Measurements from ENCODE around the gene COL15A1. TPM values are rescaled to one million over a fixed set of nuclear protein-coding genes. Genes with fewer than 3 reads are reported as not detected.

COL15A1 gene
- total RNA-seq, 1 experiment from 2014 or later = 0.22 TPM

DNA sequence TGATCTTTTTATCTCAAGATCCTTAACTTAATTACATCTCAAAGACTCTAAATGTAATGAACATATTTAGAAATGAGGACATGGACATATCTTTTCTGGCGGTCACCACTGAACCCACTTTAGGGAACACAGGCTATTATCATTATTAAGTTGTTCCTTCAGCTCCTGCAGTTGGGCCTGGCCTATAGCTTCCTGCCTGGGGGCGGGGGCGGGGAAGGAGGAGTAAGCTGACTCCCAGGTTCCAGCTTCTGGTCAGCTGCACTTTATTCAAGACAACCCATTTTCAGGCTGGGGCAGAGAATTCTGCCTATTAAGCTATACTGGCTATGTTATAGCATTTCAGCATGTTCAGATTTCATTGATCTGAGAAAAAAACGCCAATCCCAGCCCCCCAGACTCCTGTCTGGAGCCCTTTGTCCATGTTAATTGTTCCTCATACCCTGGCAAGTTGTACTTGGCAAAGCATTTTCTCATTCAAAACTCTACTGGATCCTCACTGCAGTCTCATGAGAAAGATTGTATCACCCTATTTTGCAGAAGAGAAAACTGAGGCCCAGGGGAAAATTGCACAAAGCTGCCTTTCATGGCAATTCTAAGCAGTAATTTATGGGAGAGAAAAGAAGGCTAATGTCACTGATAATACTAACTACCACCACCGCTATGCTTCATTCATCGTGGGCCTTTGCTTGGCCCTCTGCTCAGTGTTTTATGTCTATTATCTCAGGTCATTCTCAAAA, 25.1 kb downstream of the COL15A1 start:
- ATAC-seq (peak; percentile 24; the same call in 1 of the 2 replicates), DNase-seq (ENCODE audit: low spot score) (no peak)
- H3K27me3 Mint-ChIP-seq (ENCODE audit: low read depth) = peaks cover 5% of the 10 kb centered on the region
- H3K4me3 Mint-ChIP-seq = no peak overlapping the region
- CTCF ChIA-PET = interaction anchor here (0.5 to 0.6 kb wide), 4 partner anchors 31 to 1315 kb away, joined by 3 to 4 read pairs (median 3); no protein-coding TSS in a partner anchor
- no peaks in the 10 kb centered on the region; the same call in 1 of the 2 replicates for H3K9me3 Mint-ChIP-seq
- H3K27ac Mint-ChIP-seq = no peak overlapping the region
- POLR2A ChIA-PET = interaction anchor here (0.5 kb wide), 1 partner anchor 9 kb away, joined by 3 read pairs; no protein-coding TSS in a partner anchor
- H3K36me3 Mint-ChIP-seq = no peaks in the 10 kb centered on the region
- H3K4me1 Mint-ChIP-seq = peaks cover 37% of the 10 kb centered on the region
- no peak for TF ChIP-seq ZNF416 (CRISPR knock-in tag; IDR thresholded peaks at IDR 0.05)
- TF ChIP-seq, protein P1, sequence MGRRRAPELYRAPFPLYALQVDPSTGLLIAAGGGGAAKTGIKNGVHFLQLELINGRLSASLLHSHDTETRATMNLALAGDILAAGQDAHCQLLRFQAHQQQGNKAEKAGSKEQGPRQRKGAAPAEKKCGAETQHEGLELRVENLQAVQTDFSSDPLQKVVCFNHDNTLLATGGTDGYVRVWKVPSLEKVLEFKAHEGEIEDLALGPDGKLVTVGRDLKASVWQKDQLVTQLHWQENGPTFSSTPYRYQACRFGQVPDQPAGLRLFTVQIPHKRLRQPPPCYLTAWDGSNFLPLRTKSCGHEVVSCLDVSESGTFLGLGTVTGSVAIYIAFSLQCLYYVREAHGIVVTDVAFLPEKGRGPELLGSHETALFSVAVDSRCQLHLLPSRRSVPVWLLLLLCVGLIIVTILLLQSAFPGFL (CRISPR knock-in tag; IDR thresholded peaks at IDR 0.05; ENCODE audit: borderline replicate concordance) = no peak
- no peak for TF ChIP-seq JAZF1 (CRISPR knock-in tag; IDR thresholded peaks at IDR 0.05)
- TF ChIP-seq EMX1 (CRISPR knock-in tag; IDR thresholded peaks at IDR 0.05) = no peak
- TF ChIP-seq ZBTB21 (CRISPR knock-in tag; IDR thresholded peaks at IDR 0.05; ENCODE audit: borderline replicate concordance) = no peak

GRCh38 chr9:98970532-98971041, 26.9 kb downstream of the COL15A1 start:
- Mint-ChIP-seq H3K4me3 (no peak overlapping the region), H3K9me3 (no peaks in the 10 kb centered on the region), H3K27me3 (ENCODE audit: low read depth) (peaks cover 16% of the 10 kb centered on the region), H3K4me1 (peaks cover 43% of the 10 kb centered on the region), H3K36me3 (no peaks in the 10 kb centered on the region), H3K27ac (no peak overlapping the region)
- ChIA-PET CTCF (interaction anchor here (1.3 kb wide), 1 partner anchor 28 kb away, joined by 4 read pairs; no protein-coding TSS in a partner anchor), POLR2A (no interaction called here)
- TF ChIP-seq, protein P2, sequence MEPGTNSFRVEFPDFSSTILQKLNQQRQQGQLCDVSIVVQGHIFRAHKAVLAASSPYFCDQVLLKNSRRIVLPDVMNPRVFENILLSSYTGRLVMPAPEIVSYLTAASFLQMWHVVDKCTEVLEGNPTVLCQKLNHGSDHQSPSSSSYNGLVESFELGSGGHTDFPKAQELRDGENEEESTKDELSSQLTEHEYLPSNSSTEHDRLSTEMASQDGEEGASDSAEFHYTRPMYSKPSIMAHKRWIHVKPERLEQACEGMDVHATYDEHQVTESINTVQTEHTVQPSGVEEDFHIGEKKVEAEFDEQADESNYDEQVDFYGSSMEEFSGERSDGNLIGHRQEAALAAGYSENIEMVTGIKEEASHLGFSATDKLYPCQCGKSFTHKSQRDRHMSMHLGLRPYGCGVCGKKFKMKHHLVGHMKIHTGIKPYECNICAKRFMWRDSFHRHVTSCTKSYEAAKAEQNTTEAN (CRISPR knock-in tag; IDR thresholded peaks at IDR 0.05) = no peak
- TF ChIP-seq ESRRA (CRISPR knock-in tag; IDR thresholded peaks at IDR 0.05; ENCODE audit: borderline replicate concordance) = no peak
- no peak for TF ChIP-seq FOXP1 (CRISPR knock-in tag; IDR thresholded peaks at IDR 0.05; ENCODE audit: borderline replicate concordance)
- TF ChIP-seq ZNF423 (CRISPR knock-in tag; IDR thresholded peaks at IDR 0.05) = no peak
- no peak for TF ChIP-seq PRRX2 (CRISPR knock-in tag; IDR thresholded peaks at IDR 0.05)
- TF ChIP-seq NR3C1 (CRISPR knock-in tag; conservative IDR thresholded peaks at IDR 0.05; ENCODE audit: low read depth) = no peak
- TF ChIP-seq, protein P3, sequence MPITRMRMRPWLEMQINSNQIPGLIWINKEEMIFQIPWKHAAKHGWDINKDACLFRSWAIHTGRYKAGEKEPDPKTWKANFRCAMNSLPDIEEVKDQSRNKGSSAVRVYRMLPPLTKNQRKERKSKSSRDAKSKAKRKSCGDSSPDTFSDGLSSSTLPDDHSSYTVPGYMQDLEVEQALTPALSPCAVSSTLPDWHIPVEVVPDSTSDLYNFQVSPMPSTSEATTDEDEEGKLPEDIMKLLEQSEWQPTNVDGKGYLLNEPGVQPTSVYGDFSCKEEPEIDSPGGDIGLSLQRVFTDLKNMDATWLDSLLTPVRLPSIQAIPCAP (CRISPR knock-in tag; IDR thresholded peaks at IDR 0.05) = no peak
- no peak for TF ChIP-seq USF1 (CRISPR knock-in tag; IDR thresholded peaks at IDR 0.05)
- no peak for TF ChIP-seq GRHL2 (CRISPR knock-in tag; IDR thresholded peaks at IDR 0.05; ENCODE audit: insufficient replicate concordance, severe bottlenecking)
- TF ChIP-seq ZNF317 (CRISPR knock-in tag; IDR thresholded peaks at IDR 0.05; ENCODE audit: borderline replicate concordance, low read depth) = no peak
- DNase-seq (ENCODE audit: low spot score) (no peak), ATAC-seq (no peak)

DNA sequence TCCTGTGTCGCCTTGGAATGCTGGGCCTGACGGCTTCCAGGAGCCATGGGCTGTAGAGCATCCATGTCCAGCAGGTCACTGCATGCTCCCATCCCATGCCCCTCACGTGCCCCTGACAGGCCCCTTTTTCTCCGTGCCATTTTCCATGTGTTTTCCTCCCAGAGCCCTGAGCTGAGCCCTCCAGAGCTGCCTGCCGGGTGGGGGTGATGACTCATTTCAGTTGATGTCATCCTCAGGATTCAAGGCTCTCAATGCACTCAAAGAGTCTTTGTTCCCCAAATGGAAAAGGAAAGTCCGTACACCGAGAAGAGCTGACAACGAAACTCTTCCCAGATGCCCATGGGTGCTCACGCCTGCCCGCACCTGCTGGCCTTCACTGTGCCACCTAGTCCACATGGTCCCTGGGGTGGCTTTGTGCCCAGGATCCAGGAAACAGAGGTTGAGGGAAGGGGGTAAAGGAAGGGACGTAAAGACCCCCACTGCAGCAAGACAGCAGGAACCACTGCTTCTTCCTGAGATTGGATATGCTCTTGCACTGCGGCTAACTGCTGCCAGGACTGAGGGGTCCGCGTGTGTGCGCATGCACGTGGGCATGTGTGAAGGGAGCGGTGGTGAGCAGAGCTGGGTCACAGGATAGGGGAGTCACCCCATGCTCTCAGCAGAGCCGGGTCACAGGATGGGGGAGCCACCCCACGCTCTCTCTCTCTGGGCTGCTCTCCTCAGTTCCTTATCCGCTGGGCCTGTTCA, 27.6 kb downstream of the COL15A1 start:
- Mint-ChIP-seq H3K27me3 (ENCODE audit: low read depth) (peaks cover 24% of the 10 kb centered on the region), H3K9me3 (no peaks in the 10 kb centered on the region)
- CTCF ChIA-PET = no interaction called here
- no peak for TF ChIP-seq TEAD1 (CRISPR knock-in tag; IDR thresholded peaks at IDR 0.05)
- TF ChIP-seq FOXP1 (CRISPR knock-in tag; IDR thresholded peaks at IDR 0.05; ENCODE audit: borderline replicate concordance) = no peak
- TF ChIP-seq ZNF121 (CRISPR knock-in tag; IDR thresholded peaks at IDR 0.05) = no peak
- no peak for TF ChIP-seq NR2C2 (CRISPR knock-in tag; IDR thresholded peaks at IDR 0.05)
- TF ChIP-seq ZNF263 (CRISPR knock-in tag; IDR thresholded peaks at IDR 0.05; ENCODE audit: low read depth) = no peak
- TF ChIP-seq SMAD4 (CRISPR knock-in tag; IDR thresholded peaks at IDR 0.05) = no peak
- TF ChIP-seq IRF2 (CRISPR knock-in tag; IDR thresholded peaks at IDR 0.05; ENCODE audit: borderline replicate concordance, low read depth) = no peak
- no peak for TF ChIP-seq TCF7 (CRISPR knock-in tag; IDR thresholded peaks at IDR 0.05; ENCODE audit: low read depth)
- TF ChIP-seq ETV6 (CRISPR knock-in tag; IDR thresholded peaks at IDR 0.05) = no peak
- TF ChIP-seq TP53 (CRISPR knock-in tag; IDR thresholded peaks at IDR 0.05) = no peak
- no peak for TF ChIP-seq GTF2I (CRISPR knock-in tag; conservative IDR thresholded peaks at IDR 0.05)

More for the DNA sequence above, 27.6 kb downstream of the COL15A1 start:
- no peak for DNase-seq (ENCODE audit: low spot score)
- Mint-ChIP-seq H3K4me1 (peaks cover 43% of the 10 kb centered on the region), H3K36me3 (no peaks in the 10 kb centered on the region), H3K4me3 (no peak overlapping the region), H3K27ac (no peak overlapping the region)
- ATAC-seq = no peak; the same call in 1 of the 2 replicates
- POLR2A ChIA-PET = no interaction called here

Measured in WTC11 (cell line).